ENCODE data around the gene FOXO6. TPM values are rescaled to one million over a fixed set of nuclear protein-coding genes. Genes with fewer than 3 reads are reported as not detected.

The FOXO6 gene
- total and polyA plus RNA-seq, 10 of the 15 experiments (the other 5 are each of a cell fraction or from before 2014, with no cell fraction given): 0.37 TPM; not detected in 9

- no peak for TF ChIP-seq CUX1 (IDR thresholded peaks at IDR 0.05; ENCODE audit: insufficient replicate concordance, low read depth, low read length)
- TF ChIP-seq MAX (IDR thresholded peaks at IDR 0.05; ENCODE audit: low read depth, low read length): no peak
- TF ChIP-seq, protein P1, sequence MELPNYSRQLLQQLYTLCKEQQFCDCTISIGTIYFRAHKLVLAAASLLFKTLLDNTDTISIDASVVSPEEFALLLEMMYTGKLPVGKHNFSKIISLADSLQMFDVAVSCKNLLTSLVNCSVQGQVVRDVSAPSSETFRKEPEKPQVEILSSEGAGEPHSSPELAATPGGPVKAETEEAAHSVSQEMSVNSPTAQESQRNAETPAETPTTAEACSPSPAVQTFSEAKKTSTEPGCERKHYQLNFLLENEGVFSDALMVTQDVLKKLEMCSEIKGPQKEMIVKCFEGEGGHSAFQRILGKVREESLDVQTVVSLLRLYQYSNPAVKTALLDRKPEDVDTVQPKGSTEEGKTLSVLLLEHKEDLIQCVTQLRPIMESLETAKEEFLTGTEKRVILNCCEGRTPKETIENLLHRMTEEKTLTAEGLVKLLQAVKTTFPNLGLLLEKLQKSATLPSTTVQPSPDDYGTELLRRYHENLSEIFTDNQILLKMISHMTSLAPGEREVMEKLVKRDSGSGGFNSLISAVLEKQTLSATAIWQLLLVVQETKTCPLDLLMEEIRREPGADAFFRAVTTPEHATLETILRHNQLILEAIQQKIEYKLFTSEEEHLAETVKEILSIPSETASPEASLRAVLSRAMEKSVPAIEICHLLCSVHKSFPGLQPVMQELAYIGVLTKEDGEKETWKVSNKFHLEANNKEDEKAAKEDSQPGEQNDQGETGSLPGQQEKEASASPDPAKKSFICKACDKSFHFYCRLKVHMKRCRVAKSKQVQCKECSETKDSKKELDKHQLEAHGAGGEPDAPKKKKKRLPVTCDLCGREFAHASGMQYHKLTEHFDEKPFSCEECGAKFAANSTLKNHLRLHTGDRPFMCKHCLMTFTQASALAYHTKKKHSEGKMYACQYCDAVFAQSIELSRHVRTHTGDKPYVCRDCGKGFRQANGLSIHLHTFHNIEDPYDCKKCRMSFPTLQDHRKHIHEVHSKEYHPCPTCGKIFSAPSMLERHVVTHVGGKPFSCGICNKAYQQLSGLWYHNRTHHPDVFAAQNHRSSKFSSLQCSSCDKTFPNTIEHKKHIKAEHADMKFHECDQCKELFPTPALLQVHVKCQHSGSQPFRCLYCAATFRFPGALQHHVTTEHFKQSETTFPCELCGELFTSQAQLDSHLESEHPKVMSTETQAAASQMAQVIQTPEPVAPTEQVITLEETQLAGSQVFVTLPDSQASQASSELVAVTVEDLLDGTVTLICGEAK (IDR thresholded peaks at IDR 0.05; ENCODE audit: borderline replicate concordance): no peak
These were observed 12.8 kb upstream of the FOXO6 start (continued) for GRCh38 chr1:41348394-41348793.
